Pancreas (tissue), 10 donors: ENCODE data around the gene BMP4. TPM values are rescaled to one million over a fixed set of nuclear protein-coding genes. Genes with fewer than 3 reads are reported as not detected.

ENCODE experiments used
- ATAC-seq, 4 donors: fragments of 200-7000 bp; cut with Tn5 transposase; one replicate each; pipeline versions ENCODE4 v1.8.0 to v1.9.1; 2020; ENCODE audit warnings: mild to moderate bottlenecking in 4 of 4, moderate library complexity in 4 of 4
- DNase-seq, 6 donors: peaks; one replicate each; pipeline ENCODE4 v3.0.0-alpha.2; 2020
- FAIRE-seq: peaks from 2 replicates; lab custom pipeline; 2012; peaks lifted over from hg19 to GRCh38; lab: Jason Lieb, UNC
- H3K27ac ChIP-seq, 4 donors: fragments of 200-600 bp; sonication (generic); 1 replicate in 3 of 4; 2 replicates in 1 of 4; pipeline versions ENCODE4 v1.5.0 to v1.8.0; 2020
- H3K27me3 ChIP-seq, 4 donors: fragments of 200-600 bp; one replicate each; pipeline ENCODE4 v1.8.0; 2021
- H3K36me3 ChIP-seq, 3 donors: fragments of 200-600 bp; sonication (generic) in 1 of 3; one replicate each; pipeline versions ENCODE4 v1.5.0 to v1.8.0; 2020 to 2021
- H3K4me1 ChIP-seq, 3 donors: fragments of 200-600 bp; one replicate each; pipeline ENCODE4 v1.8.0; 2021
- H3K4me3 ChIP-seq, 4 donors: fragments of 200-600 bp; sonication (generic) in 2 of 4; one replicate each; pipeline versions ENCODE4 v1.5.0 to v1.8.0; 2020 to 2021
- H3K9me3 ChIP-seq, 4 donors: fragments of 200-600 bp; one replicate each; pipeline ENCODE4 v1.8.0; 2021
- CTCF ChIP-seq, 4 donors: fragments of 200-600 bp; sonication (generic) in 3 of 4; IDR thresholded peaks; one replicate each; pipeline versions ENCODE4 v1.5.0 to v1.8.0; 2021; ENCODE audit warnings: antibody characterized with exemption in 4 of 4
- WGBS, 2 donors: extraction: QIAGEN DNeasy Blood & Tissue Kit; methylation state at CpG; one replicate each; pipeline ENCODE4 v1.1.7; 2013; 5-methylcytosine and 5-hydroxymethylcytosine counted together
- intact Hi-C, 3 donors: fragments of 100-400 bp; cut with DNase I; formaldehyde crosslinking; loops; one replicate each; pipeline versions ENCODE4 v1.11.1 to v1.14.2; 2022
- polyA plus RNA-seq, 2 donors: library from polyadenylated mRNA; stranded (reverse); fragments of 200-250 nt; gene quantifications; one replicate each; pipeline ENCODE4 v1.2.3, GENCODE V29; 2013
- total RNA-seq, 6 donors: library from RNA; stranded (reverse); fragmentation: NEBNext Ultra II Directional in 4 of 6; extraction: Animal tissue kit (Norgen Biotek cat#: 25700) in 4 of 6; gene quantifications; one replicate each; pipeline versions ENCODE4 v1.2.1 to v1.2.4, GENCODE V29; 2021 to 2023
- donor health status: healthy with polysubstance abuse.
- donor health status: DM: no; HTN: no; CAD: no; lungs with moderate emphysema.
- donor health status: DM: no; HTN: no; CAD: no.
- donor health status: control.
- donor health status: control.
- donor health status: Bipolar disorder and iron deficiency.
- donor health status: DM: yes; HTN: yes; CAD: no.
- donor health status: DM: no; HTN: no; CAD: no.
- donor health status: DM: no; HTN: no; CAD: no.
- donor health status: DM: yes; HTN: yes; CAD: no.

BMP4 gene
- total and polyA plus RNA-seq, 8 donors, result 0.59 to 4.6 (median 1.9) TPM

DNA sequence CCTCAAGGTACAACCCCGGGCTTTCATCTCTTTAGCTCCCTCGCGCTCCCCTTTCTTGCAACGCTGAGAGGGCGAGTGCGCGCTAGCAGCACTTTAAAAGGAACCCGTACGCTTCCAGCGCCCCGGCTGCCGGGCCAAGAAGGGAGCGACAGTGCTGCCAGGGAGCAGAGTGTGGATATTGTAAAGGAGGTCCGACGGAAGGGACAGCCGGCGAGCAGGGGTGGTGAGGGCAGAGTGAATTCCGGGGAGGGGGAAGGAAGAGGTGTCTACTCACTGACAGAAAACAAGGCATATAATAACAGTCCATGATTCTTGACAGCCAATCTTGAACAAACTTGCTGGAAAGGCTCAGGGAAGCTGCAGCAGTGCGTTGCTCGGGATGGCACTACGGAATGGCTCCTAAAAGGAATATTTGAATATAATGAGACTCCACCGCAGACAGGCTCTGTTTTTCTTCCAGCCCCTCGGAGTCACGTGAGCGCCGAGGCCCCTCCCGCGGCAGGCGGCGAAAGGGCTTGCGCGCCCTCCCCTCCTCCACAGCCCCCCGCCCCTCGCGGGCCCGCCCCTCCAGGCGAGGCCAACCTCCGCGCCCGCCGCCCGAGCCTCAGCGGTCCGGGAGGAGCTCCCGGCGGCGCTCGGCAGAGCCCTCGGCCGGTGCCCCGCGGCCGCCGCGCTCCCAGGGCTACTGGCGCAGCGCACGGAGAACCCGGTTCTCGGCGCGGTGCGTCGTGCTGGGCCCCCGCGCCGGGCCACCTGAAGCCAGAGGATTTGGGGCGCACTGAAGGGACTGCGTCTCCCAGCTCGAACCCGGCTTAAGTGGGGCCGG is 3.4 kb downstream of the BMP4 start:
- H3K36me3 ChIP-seq, result no peaks in the 10 kb centered on the region
- H3K27ac ChIP-seq, result peak overlapping the region; percentile 22 to 72 (median 48)
- DNase-seq (peak; percentile 61 to 88 (median 78)), FAIRE-seq (no peak), ATAC-seq (peak; percentile 84 to 90 (median 88))
- WGBS, 2 donors, result 1% methylated on average over 64 to 72 of the region's 72 CpGs
- no peak for TF ChIP-seq CTCF (IDR thresholded peaks at IDR 0.05)
- peaks cover 0 to 11% (median 0%) of the 10 kb centered on the region in 3 donors for H3K4me1 ChIP-seq
- H3K9me3 ChIP-seq, result no peaks in the 10 kb centered on the region
- peak overlapping the region; percentile 29 to 65 (median 46) for H3K4me3 ChIP-seq
- intact Hi-C loops, result no loop called here
- H3K27me3 ChIP-seq, result no peaks in the 10 kb centered on the region

DNA sequence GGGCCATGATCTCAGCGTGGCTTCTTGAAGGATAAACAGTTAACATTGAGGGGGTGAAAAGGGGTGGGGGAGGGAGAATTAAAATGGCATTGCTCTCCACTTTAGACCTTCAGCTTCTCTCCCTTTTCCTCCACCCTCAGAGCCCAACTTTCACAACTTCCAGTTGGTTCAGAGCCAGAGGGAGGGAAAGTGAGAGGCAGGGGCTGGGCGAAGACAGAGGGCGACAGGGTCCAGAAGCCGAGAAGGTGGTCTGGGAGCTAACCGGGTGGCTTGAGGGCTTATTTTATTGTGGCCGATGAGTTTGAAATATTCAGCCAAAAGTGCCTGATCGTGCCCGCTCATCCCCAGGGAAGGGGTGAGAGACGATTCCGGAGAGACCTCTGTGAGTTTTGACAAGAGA is 4.1 kb downstream of the BMP4 start:
- 8 to 10% methylated on average over 10 of the region's 10 CpGs for WGBS, 2 donors
- H3K36me3 ChIP-seq, result no peaks in the 10 kb centered on the region
- no peak for DNase-seq
- no peak for TF ChIP-seq CTCF (IDR thresholded peaks at IDR 0.05)
- peak overlapping the region in 2 of 4 donors; percentile 41 to 50 for H3K27ac ChIP-seq
- H3K4me3 ChIP-seq, result peak overlapping the region; percentile 29 to 65 (median 46)
- intact Hi-C loops, result no loop called here
- no peak for ATAC-seq
- no peaks in the 10 kb centered on the region for H3K27me3 ChIP-seq
- no peak for FAIRE-seq
- H3K4me1 ChIP-seq, result peaks cover 0 to 11% (median 0%) of the 10 kb centered on the region in 3 donors
- H3K9me3 ChIP-seq, result no peaks in the 10 kb centered on the region

DNA sequence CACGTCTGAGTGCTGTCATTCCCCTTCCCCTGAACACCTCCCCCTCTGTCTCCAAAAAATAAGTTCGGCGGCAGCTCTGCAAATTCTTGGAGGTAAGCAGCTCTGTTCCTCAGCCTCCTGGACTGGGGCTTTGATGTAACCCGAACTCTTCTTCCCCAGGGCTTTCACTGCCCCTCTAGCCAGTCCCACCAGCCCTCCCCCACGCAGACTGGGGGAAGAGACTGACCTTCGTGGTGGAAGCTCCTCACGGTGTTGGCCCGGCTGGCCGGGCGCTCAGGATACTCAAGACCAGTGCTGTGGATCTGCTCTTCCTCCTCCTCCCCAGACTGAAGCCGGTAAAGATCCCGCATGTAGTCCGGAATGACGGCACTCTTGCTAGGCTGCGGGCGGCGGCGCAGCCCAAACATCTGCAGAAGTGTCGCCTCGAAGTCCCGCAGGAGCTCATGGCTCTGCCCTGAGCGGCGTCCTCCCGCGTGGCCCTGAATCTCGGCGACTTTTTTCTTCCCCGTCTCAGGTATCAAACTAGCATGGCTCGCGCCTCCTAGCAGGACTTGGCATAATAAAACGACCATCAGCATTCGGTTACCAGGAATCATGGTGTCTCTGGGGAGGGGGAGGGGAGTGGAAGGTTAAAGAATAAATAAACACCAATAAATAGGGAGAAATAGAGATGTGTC is 4.9 kb downstream of the BMP4 start:
- peak in 2 of 6 donors; percentile 11 to 28 for DNase-seq
- Histone ChIP-seq H3K27ac (peak overlapping the region in 2 of 4 donors; percentile 8 to 42), H3K4me3 (peak overlapping the region in 2 of 4 donors; percentile 56 to 65), H3K9me3 (no peaks in the 10 kb centered on the region), H3K36me3 (no peaks in the 10 kb centered on the region), H3K4me1 (peaks cover 0 to 11% (median 0%) of the 10 kb centered on the region in 3 donors), H3K27me3 (no peaks in the 10 kb centered on the region)
- TF ChIP-seq CTCF (IDR thresholded peaks at IDR 0.05), result no peak
- intact Hi-C loops, result no loop called here
- no peak for ATAC-seq
- FAIRE-seq, result no peak
- 18 to 23% methylated on average over 32 of the region's 32 CpGs for WGBS, 2 donors

- WGBS, 2 donors, result 49 to 55% methylated on average over 6 of the region's 6 CpGs
- ATAC-seq, result no peak
- peak overlapping the region in 2 of 4 donors; percentile 8 to 42 for H3K27ac ChIP-seq
- H3K4me3 ChIP-seq, result peak overlapping the region in 2 of 4 donors; percentile 56 to 65
- intact Hi-C loops, result no loop called here
- H3K36me3 ChIP-seq, result no peaks in the 10 kb centered on the region
- no peak for DNase-seq
- no peaks in the 10 kb centered on the region for H3K27me3 ChIP-seq
- TF ChIP-seq CTCF (IDR thresholded peaks at IDR 0.05), result no peak
- H3K4me1 ChIP-seq, result peaks cover 0 to 11% (median 0%) of the 10 kb centered on the region in 3 donors
- H3K9me3 ChIP-seq, result no peaks in the 10 kb centered on the region
- no peak for FAIRE-seq
Observed at GRCh38 chr14:53951243-53951626, 5.4 kb downstream of the BMP4 start.
